Measurements from ENCODE around the gene ATAD5. TPM values are rescaled to one million over a fixed set of nuclear protein-coding genes. Genes with fewer than 3 reads are reported as not detected.

The ATAD5 gene
- total RNA-seq, 1 donor from 2014 or later, result 4.3 TPM

GRCh38 chr17:30939051-30939689 is 107.4 kb downstream of the ATAD5 start:
- no peak for DNase-seq (ENCODE audit: low read depth, low spot score)

GRCh38 chr17:30942308-30943079 is 110.7 kb downstream of the ATAD5 start:
- no peak for DNase-seq (ENCODE audit: low read depth, low spot score)

Other genes starting within 250 kb of the ATAD5 start
- gene CRLF3, start 7.3 kb upstream of the ATAD5 start, total RNA-seq, result 23.3 and 31.0 TPM in 2 replicates
- gene TEFM, start 74.3 kb downstream of the ATAD5 start, total RNA-seq, result 9.0 and 11.7 TPM in 2 replicates
- gene ADAP2, start 90.0 kb downstream of the ATAD5 start, total RNA-seq, result 0.11 and 0.20 TPM in 2 replicates
- 7.3 and 8.7 TPM in 2 replicates for gene RNF135, start 139.1 kb downstream of the ATAD5 start, total RNA-seq

Measured in pulmonary artery endothelial cell (primary cell).